A549 (cell line): Measurements from ENCODE around the gene CATSPERB. TPM values are rescaled to one million over a fixed set of nuclear protein-coding genes. Genes with fewer than 3 reads are reported as not detected.
"Not testable (repeated sequence)": the region's sequence is repeated elsewhere in the genome, so short reads cannot be mapped to it uniquely, and the experiment has no call there.

ENCODE experiments used
- ATAC-seq, 2 experiments: fragments of 200-7000 bp in 1 of 2; fragments of >200 bp in 1 of 2; cut with Nextera tagmentation in 1 of 2; cut with Tn5 transposase in 1 of 2; 3 replicates each; pipeline versions ENCODE4 v1.8.0 to v1.9.1; 2018 to 2020; ENCODE audit warnings: mild to moderate bottlenecking in 1 of 2, moderate library complexity in 1 of 2
- CTCF ChIA-PET: fragments of 300-600 bp; sonication (Branson Sonifier 250); formaldehyde crosslinking; extraction: SDS; loops from one replicate; lab custom pipeline; 2021; ENCODE audit warnings: antibody characterized with exemption, inconsistent platforms; lab: Yijun Ruan, JAX
- POLR2A ChIA-PET: fragments of 350-600 bp; formaldehyde crosslinking; extraction: SDS; loops from one replicate; lab custom pipeline; 2021; ENCODE audit warnings: antibody characterized with exemption, inconsistent platforms; lab: Yijun Ruan, JAX
- DNase-seq, 2 experiments: peaks; one replicate each; pipeline versions ENCODE4 v3.0.0 to v3.0.0-alpha.2; 2011 to 2016; ENCODE audit warnings: low read depth in 1 of 2, low spot score in 1 of 2
- FAIRE-seq: peaks from 2 replicates; lab custom pipeline; 2011; peaks lifted over from hg19 to GRCh38; lab: Jason Lieb, UNC
- H3K27ac ChIP-seq, 2 experiments: fragments of >200 bp; sonication (Bioruptor Twin); formaldehyde crosslinking; 3 replicates each; pipeline ENCODE4 v1.5.1; 2016 to 2017
- H3K4me1 ChIP-seq: fragments of >200 bp; sonication (Bioruptor Twin); formaldehyde crosslinking; 3 replicates; pipeline ENCODE4 v1.6.1; 2016
- H3K4me2 ChIP-seq: fragments of >200 bp; sonication (Bioruptor Twin); formaldehyde crosslinking; 3 replicates; pipeline ENCODE4 v1.6.1; 2016
- H3K4me3 ChIP-seq: fragments of >200 bp; sonication (Bioruptor Twin); formaldehyde crosslinking; 3 replicates; pipeline ENCODE4 v1.5.1; 2016
- H3K9me3 ChIP-seq: fragments of >200 bp; sonication (Bioruptor Twin); formaldehyde crosslinking; 3 replicates; pipeline ENCODE4 v1.6.1; 2016
- CBX8 ChIP-seq: fragments of 200-600 bp; sonication (generic); IDR thresholded peaks from 2 replicates; pipeline ENCODE4 v1.6.1; 2016
- CEBPB ChIP-seq, 2 experiments: fragments of >200 bp in 1 of 2; sonication (Bioruptor Twin) in 1 of 2; formaldehyde crosslinking in 1 of 2; IDR thresholded peaks; 2 replicates each; pipeline ENCODE4 v1.6.1; 2012 to 2016
- EHF ChIP-seq: fragments of 250-450 bp; sonication (Bioruptor Pico); IDR thresholded peaks from 2 replicates; pipeline ENCODE4 v1.5.0; 2020; ENCODE audit warnings: mild to moderate bottlenecking
- EHMT2 ChIP-seq: fragments of 200-600 bp; sonication (generic); IDR thresholded peaks from 2 replicates; pipeline ENCODE4 v1.6.1; 2016; ENCODE audit warnings: antibody characterized with exemption, low read depth, mild to moderate bottlenecking, moderate library complexity
- ESRRA ChIP-seq: fragments of 150-350 bp; IDR thresholded peaks from 2 replicates; pipeline ENCODE4 v1.6.1; 2014; ENCODE audit warnings: mild to moderate bottlenecking, low read length, borderline replicate concordance
- FOSB ChIP-seq: fragments of 250-450 bp; sonication (Bioruptor Pico); IDR thresholded peaks from 2 replicates; pipeline ENCODE4 v1.5.0; 2020; ENCODE audit warnings: mild to moderate bottlenecking, moderate library complexity
- FOSL2 ChIP-seq, 2 experiments: fragments of 450-650 bp in 1 of 2; fragments of >200 bp in 1 of 2; sonication (Bioruptor Twin) in 1 of 2; formaldehyde crosslinking; IDR thresholded peaks; 2 replicates each; pipeline versions ENCODE4 v1.5.0 to v1.6.1; 2016 to 2020; ENCODE audit warnings: mild to moderate bottlenecking in 1 of 2, moderate library complexity in 1 of 2
- HDAC2 ChIP-seq: fragments of 200-600 bp; sonication (generic); IDR thresholded peaks from 2 replicates; pipeline ENCODE4 v1.6.1; 2016
- HES2 ChIP-seq: fragments of >200 bp; sonication (Bioruptor Twin); formaldehyde crosslinking; IDR thresholded peaks from 2 replicates; pipeline ENCODE4 v1.6.1; 2016
- HOXB13 ChIP-seq: fragments of 250-450 bp; sonication (Bioruptor Pico); IDR thresholded peaks from 2 replicates; pipeline ENCODE4 v1.5.0; 2020; ENCODE audit warnings: low read depth, mild to moderate bottlenecking, moderate library complexity
- JUN ChIP-seq, 2 experiments: fragments of >200 bp; sonication (Bioruptor Twin); formaldehyde crosslinking; IDR thresholded peaks; 2 replicates in 1 of 2; 3 replicates in 1 of 2; pipeline ENCODE4 v1.6.1; 2016 to 2017
- JUNB ChIP-seq: fragments of >200 bp; sonication (Bioruptor Twin); formaldehyde crosslinking; IDR thresholded peaks from 2 replicates; pipeline ENCODE4 v1.6.1; 2016
- KDM1A ChIP-seq: fragments of 200-600 bp; sonication (generic); IDR thresholded peaks from 2 replicates; pipeline ENCODE4 v1.6.1; 2016; ENCODE audit warnings: low read depth, mild to moderate bottlenecking
- KDM5A ChIP-seq: fragments of 200-600 bp; sonication (generic); IDR thresholded peaks from 2 replicates; pipeline ENCODE4 v1.6.1; 2016; ENCODE audit warnings: antibody characterized with exemption, mild to moderate bottlenecking
- MAZ ChIP-seq: fragments of 150-350 bp; IDR thresholded peaks from 2 replicates; pipeline ENCODE4 v1.6.1; 2014; ENCODE audit warnings: antibody characterized with exemption, low read depth, low read length, borderline replicate concordance
- NFE2L2 ChIP-seq: fragments of 150-350 bp; conservative IDR thresholded peaks from 2 replicates; pipeline ENCODE4 v1.6.1; 2014; ENCODE audit warnings: low read length
- NPAS2 ChIP-seq: fragments of 250-450 bp; sonication (Bioruptor Pico); IDR thresholded peaks from 2 replicates; pipeline ENCODE4 v1.8.0; 2022; ENCODE audit warnings: mild to moderate bottlenecking, moderate library complexity, borderline replicate concordance
- NR3C1 ChIP-seq: fragments of >200 bp; sonication (Bioruptor Twin); formaldehyde crosslinking; IDR thresholded peaks from 3 replicates; pipeline ENCODE4 v1.6.1; 2017
- POLR2AphosphoS2 ChIP-seq: conservative IDR thresholded peaks from 2 replicates; pipeline ENCODE4 v1.6.1; 2012; ENCODE audit warnings: low read length, improper control_type of control experiment, inconsistent platforms
- RAD21 ChIP-seq, 2 experiments: fragments of >200 bp in 1 of 2; sonication (Bioruptor Twin) in 1 of 2; formaldehyde crosslinking in 1 of 2; IDR thresholded peaks in 1 of 2; conservative IDR thresholded peaks in 1 of 2; 2 replicates in 1 of 2; 3 replicates in 1 of 2; pipeline ENCODE4 v1.6.1; 2012 to 2018; ENCODE audit warnings: inconsistent platforms in 1 of 2
- REST ChIP-seq: fragments of 200-600 bp; sonication (generic); IDR thresholded peaks from 2 replicates; pipeline ENCODE4 v1.6.1; 2016; ENCODE audit warnings: antibody characterized with exemption, mild to moderate bottlenecking, moderate library complexity
- SREBF2 ChIP-seq: fragments of 450-650 bp; IDR thresholded peaks from 2 replicates; pipeline ENCODE4 v1.6.1; 2014; ENCODE audit warnings: mild to moderate bottlenecking, moderate library complexity
- USF2 ChIP-seq: fragments of 450-650 bp; IDR thresholded peaks from 2 replicates; pipeline ENCODE4 v1.6.1; 2014; ENCODE audit warnings: antibody characterized with exemption
- WGBS: methylation state at CpG from one replicate; pipeline ENCODE4 v1.1.6; 2017; ENCODE audit errors: missing lambda C conversion rate; 5-methylcytosine and 5-hydroxymethylcytosine counted together
- polyA plus RNA-seq, 4 experiments: library from polyadenylated mRNA; depleted of rRNA in 3 of 4; stranded (reverse); fragments of >200 nt; fragmentation: RNase III in 1 of 4; extraction: RNeasy Plus Mini Kit Qiagen cat#74134 plus additional on column Dnase treatment in 1 of 4; gene quantifications; 2 replicates in 3 of 4; 3 replicates in 1 of 4; pipeline ENCODE4 v1.2.3, GENCODE V29; 2011 to 2017

Gene CATSPERB
- polyA plus RNA-seq, 2 of the 4 experiments (the other 2 are of a cell fraction), result 0.05 TPM; not detected in 1

- no peaks in the 10 kb centered on the region for H3K4me1 ChIP-seq
- TF ChIP-seq EHF (CRISPR knock-in tag), result no peak
- TF ChIP-seq RAD21 (conservative IDR thresholded peaks at IDR 0.05 in 1 of 2, IDR thresholded peaks at IDR 0.05 in 1 of 2), result no peak
- no peak for TF ChIP-seq EHMT2
- TF ChIP-seq NPAS2, result no peak
- no peak for TF ChIP-seq USF2
- TF ChIP-seq NFE2L2, result no peak
- no peak for TF ChIP-seq JUN (IDR thresholded peaks at IDR 0.05)
- no peak for TF ChIP-seq JUNB
- no peak for TF ChIP-seq HDAC2
- no peak for TF ChIP-seq FOSL2 (IDR thresholded peaks at IDR 0.05)
- no peak for TF ChIP-seq FOSL2 (CRISPR knock-in tag; IDR thresholded peaks at IDR 0.05)
- TF ChIP-seq ESRRA, result no peak
- no peak for TF ChIP-seq POLR2AphosphoS2
- no peak for TF ChIP-seq NR3C1
- TF ChIP-seq SREBF2, result no peak
- TF ChIP-seq REST, result no peak
- no peak for TF ChIP-seq KDM1A
- no peak for TF ChIP-seq CEBPB (IDR thresholded peaks at IDR 0.05)
- TF ChIP-seq FOSB (CRISPR knock-in tag), result no peak
- TF ChIP-seq, all 56 proteins: peak for 0
- Histone ChIP-seq H3K27ac (no peak overlapping the region), H3K4me3 (no peak overlapping the region), H3K4me2 (no peak overlapping the region), H3K9me3 (no peaks in the 10 kb centered on the region)
- 74% methylated on average over 9 of the region's 9 CpGs for WGBS
- no peak for FAIRE-seq
- POLR2A ChIA-PET, result no interaction called here
- CTCF ChIA-PET, result interaction anchor here (0.5 kb wide), 1 partner anchor 19 kb away, joined by 3 read pairs; no protein-coding TSS in a partner anchor
- no peak for DNase-seq
- ATAC-seq, result no peak; a peak in 1 of 6 replicates
Measured at GRCh38 chr14:91607322-91608047, 124.4 kb downstream of the CATSPERB start.

- H3K9me3 ChIP-seq, result no peaks in the 10 kb centered on the region
- POLR2A ChIA-PET, result no interaction called here
- H3K27ac ChIP-seq, result no peak overlapping the region
- no peak for DNase-seq
- no peak for ATAC-seq
- no peak overlapping the region for H3K4me3 ChIP-seq
- no peaks in the 10 kb centered on the region for H3K4me1 ChIP-seq
- no peak for FAIRE-seq
- TF ChIP-seq KDM5A (no peak), HES2 (no peak), HOXB13 (CRISPR knock-in tag) (no peak), CBX8 (no peak), MAZ (no peak)
- 37% methylated on average over 2 of the region's 3 CpGs for WGBS
- CTCF ChIA-PET, result interaction anchor here (0.5 kb wide), 1 partner anchor 20 kb away, joined by 3 read pairs; no protein-coding TSS in a partner anchor
- no peak overlapping the region for H3K4me2 ChIP-seq
Measured at GRCh38 chr14:91606851-91607250, 125.0 kb downstream of the CATSPERB start.

- H3K4me3 ChIP-seq, H3K9me3 ChIP-seq, FAIRE-seq, DNase-seq, CTCF ChIA-PET, H3K4me1 ChIP-seq, H3K27ac ChIP-seq, POLR2A ChIA-PET, H3K4me2 ChIP-seq, ATAC-seq: not testable (repeated sequence)
- 28% methylated on average over 1 of the region's 1 CpG for WGBS
Measured at GRCh38 chr14:91604611-91605010, 127.3 kb downstream of the CATSPERB start.
